ENCODE data around the gene PDE3A.

DNA sequence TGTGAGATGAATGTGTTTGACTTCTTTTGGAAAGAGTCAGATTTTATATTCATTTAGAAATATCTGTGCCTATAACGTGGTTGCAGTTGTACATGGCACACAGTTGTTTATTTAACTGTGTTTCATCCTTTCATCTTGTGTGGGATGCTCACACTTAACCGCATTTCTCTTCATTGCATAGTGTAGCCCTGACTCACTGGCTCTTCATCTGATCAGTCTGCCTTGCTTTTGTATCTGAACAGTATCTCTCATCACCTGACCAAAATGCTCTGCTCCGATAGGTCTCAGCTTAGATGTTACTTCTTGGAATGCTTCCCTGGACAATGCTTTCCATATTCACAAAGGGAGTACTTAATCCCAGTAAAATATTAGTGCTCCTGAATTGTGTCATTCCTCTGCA is 83.4 kb downstream of the PDE3A start:
- TF ChIP-seq, protein P1, sequence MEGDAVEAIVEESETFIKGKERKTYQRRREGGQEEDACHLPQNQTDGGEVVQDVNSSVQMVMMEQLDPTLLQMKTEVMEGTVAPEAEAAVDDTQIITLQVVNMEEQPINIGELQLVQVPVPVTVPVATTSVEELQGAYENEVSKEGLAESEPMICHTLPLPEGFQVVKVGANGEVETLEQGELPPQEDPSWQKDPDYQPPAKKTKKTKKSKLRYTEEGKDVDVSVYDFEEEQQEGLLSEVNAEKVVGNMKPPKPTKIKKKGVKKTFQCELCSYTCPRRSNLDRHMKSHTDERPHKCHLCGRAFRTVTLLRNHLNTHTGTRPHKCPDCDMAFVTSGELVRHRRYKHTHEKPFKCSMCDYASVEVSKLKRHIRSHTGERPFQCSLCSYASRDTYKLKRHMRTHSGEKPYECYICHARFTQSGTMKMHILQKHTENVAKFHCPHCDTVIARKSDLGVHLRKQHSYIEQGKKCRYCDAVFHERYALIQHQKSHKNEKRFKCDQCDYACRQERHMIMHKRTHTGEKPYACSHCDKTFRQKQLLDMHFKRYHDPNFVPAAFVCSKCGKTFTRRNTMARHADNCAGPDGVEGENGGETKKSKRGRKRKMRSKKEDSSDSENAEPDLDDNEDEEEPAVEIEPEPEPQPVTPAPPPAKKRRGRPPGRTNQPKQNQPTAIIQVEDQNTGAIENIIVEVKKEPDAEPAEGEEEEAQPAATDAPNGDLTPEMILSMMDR (IDR thresholded peaks at IDR 0.05) = no peak
- no peak for TF ChIP-seq EP300 (IDR thresholded peaks at IDR 0.05)
